ENCODE results near the gene UTP11.

The UTP11 gene

DNA sequence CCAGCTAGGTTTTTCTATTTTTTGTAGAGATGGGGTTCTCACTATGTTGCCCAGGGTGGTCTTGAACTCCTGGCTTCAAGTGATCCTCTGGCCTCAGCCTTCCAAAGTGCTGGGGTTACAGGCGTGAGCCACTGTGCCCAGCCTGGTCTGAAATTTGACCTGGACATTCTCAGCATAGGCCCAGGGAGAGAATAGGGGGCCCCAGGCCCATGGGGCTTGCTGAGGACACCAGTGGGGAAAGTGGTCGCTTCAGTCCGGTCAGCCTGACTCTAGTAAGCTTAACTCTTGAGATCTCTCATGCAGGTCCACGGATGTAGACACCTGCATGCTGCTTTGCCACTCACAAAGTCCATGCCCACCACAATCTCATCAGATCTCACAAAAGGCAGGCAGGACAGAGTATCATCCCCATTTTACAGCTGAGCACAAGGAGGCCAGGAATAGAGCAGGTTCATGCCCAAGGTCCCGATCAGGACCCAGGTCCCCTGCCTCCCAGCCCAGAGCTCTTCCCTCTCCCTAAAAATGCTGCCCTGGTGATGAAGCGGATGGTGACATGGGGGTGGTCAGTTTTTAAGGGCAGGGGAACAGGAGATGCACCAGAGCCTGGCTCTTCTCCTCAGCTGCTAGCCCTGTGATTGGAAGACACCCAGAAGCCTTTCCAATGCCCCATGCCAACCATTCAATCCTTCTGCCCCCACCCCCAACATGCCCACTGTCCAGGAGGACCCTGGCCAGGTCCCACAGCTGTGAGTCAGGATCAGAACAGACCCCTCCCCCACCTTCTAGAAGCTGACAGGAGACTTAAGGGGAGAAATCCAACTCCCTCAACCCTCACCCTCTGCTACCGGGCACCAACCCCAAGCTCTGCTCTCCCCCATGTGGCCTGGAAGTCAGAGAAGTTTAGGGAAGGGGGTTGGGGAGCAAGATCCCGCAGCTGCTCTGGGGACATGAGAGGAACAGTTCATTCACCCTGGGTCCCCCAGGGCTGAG is 9.0 kb upstream of the UTP11 start:
- DNase-seq: no peak

DNA sequence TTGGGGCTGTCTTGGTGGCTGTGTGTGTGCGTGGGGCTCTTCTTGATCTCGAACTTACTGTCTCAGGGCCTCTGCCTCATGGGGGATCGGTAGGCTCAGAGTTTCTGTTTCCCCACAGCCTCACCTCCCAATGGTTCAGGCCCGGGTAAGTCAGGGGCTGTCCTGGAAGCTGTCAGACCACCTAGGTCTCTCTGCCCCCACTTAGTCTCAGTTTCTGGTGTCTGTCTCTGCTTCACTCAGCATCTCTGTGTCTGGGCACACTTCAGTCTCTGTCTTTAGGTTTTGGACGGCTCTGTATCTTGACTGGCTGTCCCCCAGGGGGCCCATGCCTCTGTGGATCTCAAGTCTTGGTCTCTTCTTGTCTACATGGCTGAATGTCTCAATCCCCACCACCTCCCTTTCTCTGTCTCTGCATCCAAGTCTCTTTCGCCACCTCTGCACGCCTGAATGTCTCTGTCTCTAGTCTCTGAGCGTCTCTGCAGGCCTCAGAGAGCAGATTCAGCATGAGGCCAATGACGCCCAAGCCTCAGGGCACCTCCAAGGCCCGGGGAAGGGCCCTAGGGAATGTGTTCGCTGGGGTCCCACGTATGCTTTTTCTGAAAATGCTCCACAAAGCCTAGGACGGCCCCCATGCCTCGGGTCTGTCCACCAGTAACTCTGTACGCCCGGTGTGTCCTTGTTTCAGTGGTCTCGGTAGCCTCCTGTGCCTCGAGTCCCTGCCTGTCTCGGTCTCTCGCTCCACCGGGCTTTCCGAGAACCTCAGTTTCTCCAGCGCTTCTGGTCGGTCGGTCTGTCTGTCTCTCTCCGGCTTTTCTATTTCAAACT is 8.0 kb upstream of the UTP11 start:
- no peak for DNase-seq

- DNase-seq: peak; percentile 44
These were observed 7.1 kb upstream of the UTP11 start, which contains the start of gene FHL3 for GRCh38 chr1:38005195-38006007. Gene FHL3, minus strand, starts transcription at chr1:38005514. Its CDS starts 6,102 bp downstream, at chr1:37999412.

DNA sequence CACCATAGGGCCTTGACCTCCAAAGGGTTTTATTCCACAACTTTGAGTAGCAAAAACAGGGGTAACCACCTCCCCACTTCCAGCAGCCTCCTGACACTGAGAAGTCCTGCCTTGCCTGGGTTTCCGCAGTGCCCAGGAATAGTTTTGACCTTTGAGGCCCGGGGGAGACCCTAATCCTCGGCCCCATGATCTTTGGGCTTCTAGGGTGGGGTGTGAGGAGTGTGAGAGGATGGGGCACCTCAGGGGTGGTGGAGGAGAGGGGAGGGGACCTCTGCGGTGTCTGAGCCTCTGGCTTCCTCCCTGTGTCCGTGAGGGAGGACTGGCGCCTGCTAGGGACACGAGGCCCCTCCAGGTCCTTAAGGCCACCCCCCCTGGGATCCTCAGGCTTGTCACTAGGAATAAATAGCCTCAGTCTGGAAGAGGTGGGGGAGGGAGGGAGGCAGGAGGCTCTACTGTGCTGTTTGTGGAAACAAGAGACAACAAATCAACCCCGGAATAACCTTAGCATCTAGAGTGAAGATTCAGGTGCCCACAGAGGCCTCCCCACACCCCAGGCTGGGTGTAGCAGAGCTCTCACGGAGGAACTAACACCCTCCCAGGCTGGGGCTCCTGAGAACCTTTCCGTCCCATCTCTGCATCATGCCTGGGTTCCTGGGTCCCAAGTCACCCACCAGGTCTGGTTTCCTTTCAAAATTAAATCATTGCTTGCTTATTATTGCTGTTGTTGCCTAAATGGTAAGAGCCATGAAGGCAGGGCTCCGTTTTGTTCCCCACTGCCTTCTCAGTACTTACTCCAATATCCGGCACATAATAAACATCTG is 6.3 kb upstream of the UTP11 start:
- no peak for DNase-seq

- no peak for DNase-seq
These were observed 3.3 kb upstream of the UTP11 start for GRCh38 chr1:38009088-38009840.

DNA sequence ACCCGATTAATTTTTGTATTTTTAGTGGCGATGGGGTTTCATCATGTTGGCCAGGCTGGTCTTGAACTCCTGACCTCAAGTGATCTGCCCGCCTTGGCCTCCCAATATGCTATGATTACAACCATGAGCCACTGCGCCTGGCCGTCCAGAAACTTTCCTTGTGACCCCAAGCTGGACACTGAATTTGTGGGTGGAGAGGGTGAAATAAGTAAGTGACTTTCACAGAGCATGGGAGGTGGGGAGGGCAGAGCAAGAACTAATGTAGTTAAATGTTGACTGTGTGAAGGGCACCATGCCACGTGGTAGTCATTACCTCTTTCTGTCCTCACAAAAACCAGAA is 2.7 kb upstream of the UTP11 start:
- no peak for DNase-seq

DNA sequence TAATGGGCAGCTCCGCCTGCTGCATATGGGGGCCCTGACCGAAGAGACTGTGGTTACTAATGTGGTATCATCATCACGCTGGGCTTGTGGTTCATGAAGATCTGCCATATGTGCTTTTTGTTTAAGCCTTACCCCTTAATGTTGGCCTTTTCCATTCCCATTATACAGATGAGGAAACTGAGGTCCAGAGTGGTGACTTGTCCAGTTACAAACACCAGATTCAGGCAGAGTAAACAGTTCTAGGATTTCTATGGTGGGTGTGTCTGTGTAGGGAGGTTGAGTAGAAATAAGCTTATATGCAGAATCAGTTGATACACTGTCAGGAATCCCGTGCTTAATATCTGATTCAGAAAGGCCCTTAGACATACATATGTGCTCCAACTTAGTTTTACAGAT is 691 bp downstream of the UTP11 start:
- DNase-seq: no peak

DNA sequence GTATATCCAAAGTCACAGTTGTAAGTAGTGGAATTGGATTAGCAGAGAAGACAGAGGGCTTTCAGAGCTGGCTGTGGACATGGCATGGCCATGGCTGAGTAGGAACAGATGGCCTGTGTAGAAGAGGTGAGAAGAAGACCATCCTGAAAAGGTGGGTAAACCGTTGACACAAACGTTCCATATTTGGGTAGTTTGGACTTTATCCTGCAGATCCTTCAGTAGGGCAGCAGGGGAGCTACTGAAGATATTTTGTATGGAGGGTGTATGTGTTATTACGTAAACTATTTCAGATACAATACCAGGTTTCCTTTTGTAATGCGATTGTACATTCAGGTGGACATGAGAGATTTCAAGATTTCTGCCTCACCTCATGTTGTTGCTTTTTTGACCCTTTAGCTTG is 1.6 kb downstream of the UTP11 start:
- DNase-seq: no peak

DNA sequence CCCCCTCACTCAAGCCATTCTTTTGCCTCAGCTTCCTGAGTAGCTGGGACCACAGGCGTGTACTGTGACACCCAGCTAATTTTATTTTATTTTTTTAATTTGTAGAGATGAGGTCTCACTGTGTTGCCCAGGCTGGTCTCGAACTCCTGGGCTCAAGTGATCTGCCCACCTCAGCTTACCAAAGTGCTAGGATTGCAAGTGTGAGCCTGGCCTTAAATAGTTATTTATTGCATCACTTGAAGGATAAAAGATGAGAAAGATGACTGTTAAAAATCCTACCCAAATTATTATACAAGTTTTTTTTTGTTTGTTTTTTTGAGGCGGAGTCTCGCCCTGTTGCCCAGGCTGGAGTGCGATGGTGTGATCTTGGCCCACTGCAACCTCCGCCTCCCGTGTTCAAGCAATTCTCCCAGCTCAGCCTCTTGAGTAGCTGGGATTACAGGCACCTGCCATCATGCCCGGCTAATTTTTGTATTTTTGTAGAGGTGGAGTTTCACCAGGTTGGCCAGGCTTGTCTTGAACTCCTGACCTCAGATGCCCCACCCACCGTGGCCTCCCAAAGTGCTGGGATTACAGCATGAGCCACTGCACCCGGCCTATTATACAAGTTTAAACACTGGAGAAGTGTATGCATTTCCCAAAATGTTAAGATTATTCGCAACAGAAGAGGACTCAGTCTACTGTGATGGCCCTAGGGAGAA is 2.3 kb downstream of the UTP11 start:
- no peak for DNase-seq

DNA sequence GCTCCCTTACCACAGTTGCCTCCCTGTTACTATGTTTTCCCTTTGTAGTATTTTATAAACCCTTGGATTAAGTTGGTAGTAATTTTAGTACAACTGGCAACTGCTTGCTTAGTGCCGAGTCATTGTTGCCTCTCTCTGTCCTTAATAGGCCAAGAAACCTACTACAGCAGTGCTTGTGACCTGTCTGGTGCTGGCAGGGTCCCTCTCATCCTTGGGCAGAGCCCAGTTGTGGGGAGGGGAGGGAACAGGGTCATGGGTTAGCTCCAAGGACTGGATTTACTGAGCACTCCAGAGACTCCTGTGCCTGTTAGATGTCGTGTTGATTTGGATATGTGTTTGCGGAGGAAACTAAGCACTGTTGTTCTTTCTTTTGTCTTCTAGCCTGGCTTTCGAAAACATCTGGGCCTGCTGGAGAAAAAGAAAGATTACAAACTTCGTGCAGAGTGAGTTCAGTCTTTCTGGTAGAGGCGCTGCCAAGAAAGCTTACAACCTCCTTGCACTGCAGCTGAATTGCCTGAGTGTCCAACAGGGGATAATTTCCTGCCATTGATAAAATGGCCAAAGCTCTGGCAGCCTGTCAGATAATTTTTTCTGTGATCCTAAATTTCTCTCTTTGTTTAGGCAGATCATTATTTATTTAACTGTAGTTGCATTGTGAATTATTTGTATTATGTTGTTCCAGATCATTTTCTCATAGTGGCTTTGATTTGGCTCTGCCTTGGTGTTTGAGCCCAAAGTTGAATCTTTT is 3.6 kb downstream of the UTP11 start:
- no peak for DNase-seq

GRCh38 chr1:38018864-38019343 is 6.4 kb downstream of the UTP11 start:
- DNase-seq: no peak

DNA sequence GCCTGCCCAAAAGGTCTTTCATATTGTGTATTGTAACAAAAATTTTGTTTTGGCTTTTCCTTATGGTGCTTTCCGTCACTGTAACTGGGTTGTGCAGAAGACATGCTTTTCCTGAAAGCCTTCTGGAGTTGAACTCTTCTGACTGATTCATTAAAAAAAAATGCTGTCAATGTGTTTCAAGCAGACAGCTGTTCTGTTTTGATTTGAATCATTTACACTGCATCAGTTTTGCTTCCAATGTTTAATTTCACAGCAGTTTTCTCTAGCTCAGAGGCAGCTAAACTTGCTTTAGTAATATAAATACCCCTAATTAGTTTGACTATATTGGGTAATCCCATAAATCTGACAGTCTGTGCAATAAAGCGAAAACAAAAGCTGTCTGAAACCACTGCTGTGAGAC is 7.9 kb downstream of the UTP11 start:
- no peak for DNase-seq

- no peak for DNase-seq
These were observed 9.4 kb downstream of the UTP11 start for GRCh38 chr1:38021969-38022368.

GRCh38 chr1:38022810-38023209 is 10.3 kb downstream of the UTP11 start:
- no peak for DNase-seq

DNA sequence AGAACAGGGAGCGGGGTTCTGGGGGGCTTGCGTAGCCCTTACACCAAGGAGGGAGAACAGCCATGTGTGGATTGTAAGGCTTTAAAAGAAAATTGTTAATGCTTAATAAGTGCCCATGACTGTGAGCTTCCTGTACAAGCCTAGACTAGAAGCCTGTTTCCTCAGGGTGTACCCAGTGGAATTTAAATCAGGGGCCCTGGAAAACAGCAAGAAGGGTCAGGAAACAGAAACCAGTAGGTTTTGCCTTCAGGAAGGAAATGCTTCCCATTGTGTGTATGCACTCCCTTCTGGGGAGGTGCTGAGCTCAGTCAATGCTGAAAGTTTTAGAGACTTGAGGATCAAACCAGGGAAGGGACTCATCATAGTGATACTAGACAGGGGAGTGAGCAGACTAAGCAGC is 12.7 kb downstream of the UTP11 start:
- no peak for DNase-seq

DNA sequence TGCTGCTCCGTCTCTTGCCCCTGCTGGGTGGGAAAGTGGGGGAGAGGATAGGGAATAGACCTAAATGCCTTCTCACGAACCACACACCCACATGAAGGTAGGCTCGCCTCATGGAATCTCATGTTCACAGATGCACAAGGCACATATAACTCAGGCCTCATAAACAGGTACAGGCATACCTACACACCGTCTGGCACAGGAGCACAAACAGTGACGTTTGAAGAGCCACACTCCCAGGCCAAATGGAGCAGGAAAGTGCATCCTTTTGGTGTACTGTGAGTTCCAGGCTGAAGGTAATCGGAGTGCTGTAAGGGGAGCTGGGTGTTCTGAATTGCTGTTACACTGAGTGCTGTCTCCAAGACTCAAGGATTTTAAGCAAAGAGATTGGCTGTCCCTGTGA is 13.1 kb downstream of the UTP11 start:
- no peak for DNase-seq

DNA sequence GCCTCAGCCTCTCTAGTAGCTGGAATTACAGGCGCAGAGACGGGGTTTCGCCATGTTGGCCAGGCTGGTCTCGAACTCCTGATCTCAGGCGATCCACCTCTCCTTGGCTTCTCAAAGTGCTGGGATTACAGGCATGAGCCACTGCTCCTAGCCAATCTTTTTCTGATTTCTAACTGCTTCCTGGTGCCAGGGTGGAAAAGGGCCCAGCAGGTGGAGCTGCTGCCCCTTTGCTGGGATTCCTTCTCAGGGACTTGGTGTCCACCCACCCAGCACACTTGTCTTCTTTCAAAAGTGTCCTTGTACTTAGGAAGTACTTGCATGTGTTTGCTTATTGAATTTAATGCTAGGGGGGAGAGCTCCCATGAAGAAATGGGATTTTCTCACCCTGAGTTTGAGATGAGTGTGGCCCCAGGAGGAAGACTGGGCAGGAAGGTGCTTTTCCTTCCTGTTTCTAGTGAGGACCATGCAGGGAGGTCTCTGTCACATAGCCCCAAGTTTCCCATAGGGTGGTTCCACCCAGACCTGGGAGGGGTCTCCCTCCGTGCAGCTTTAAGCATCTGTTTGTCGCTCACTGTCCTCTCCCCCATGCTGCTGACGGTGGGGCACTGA is 14.2 kb downstream of the UTP11 start:
- DNase-seq: no peak

- no peak for DNase-seq
These were observed 14.9 kb downstream of the UTP11 start for GRCh38 chr1:38027201-38028104.

Measured in 8988T (cell line).